ENCODE measurements around the gene CRYBG3.
"Not testable (repeated sequence)": the region's sequence is repeated elsewhere in the genome, so short reads cannot be mapped to it uniquely, and the experiment has no call there.

The CRYBG3 gene

GRCh38 chr3:97892852-97893251, 71.0 kb downstream of the CRYBG3 start:
- H3K4me1 Mint-ChIP-seq (ENCODE audit: low read depth), result no peaks in the 10 kb centered on the region
- no peaks in the 10 kb centered on the region for H3K9me3 Mint-ChIP-seq
- H3K36me3 Mint-ChIP-seq (ENCODE audit: low read depth), result peaks cover 8% of the 10 kb centered on the region
- H3K4me3 Mint-ChIP-seq, result no peak overlapping the region
- H3K27me3 Mint-ChIP-seq (ENCODE audit: low read depth), result no peaks in the 10 kb centered on the region
- no peak overlapping the region for H3K27ac Mint-ChIP-seq
- no peak for DNase-seq (ENCODE audit: low spot score)

DNA sequence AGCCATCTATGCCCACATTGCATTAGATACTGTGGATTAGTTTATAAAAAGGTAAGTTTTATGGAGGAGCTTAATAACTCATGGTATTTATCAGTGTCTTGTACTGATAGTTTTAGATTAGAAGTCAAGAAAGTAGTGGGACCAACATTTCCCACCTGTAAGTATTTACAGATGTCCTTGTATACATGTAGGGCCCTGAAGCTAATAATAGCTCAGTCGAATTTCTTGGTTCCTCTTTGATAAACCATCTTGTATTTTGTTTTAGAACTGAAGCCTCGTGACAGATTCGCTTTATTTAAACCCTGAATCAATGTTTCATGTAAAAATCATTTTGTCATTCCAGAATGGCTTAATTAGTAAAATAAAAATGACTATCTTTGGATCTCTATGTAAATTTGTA, 73.4 kb downstream of the CRYBG3 start:
- Mint-ChIP-seq H3K4me3 (no peak overlapping the region), H3K4me1 (ENCODE audit: low read depth) (no peaks in the 10 kb centered on the region), H3K27me3 (ENCODE audit: low read depth) (no peaks in the 10 kb centered on the region), H3K9me3 (no peaks in the 10 kb centered on the region), H3K27ac (no peak overlapping the region), H3K36me3 (ENCODE audit: low read depth) (peaks cover 11% of the 10 kb centered on the region)
- no peak for DNase-seq (ENCODE audit: low spot score)

DNA sequence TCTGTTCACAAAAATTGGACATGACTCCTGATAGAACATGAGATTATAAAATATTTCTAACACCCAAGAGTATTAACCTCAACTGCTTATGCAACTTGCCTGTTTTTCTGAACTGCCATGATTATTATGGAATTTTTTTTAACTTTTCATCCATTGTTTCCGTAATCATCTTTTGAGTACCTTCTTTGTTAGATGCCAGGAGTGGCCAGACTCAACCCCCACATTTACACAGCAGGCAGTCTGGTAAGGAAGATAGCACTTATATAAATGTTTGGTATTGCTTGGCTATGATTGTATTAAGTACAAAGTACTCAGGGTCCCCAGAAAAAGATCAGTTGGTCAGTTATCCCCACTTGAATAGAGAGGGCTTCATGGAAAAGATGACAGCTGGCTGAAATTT, 74.3 kb downstream of the CRYBG3 start:
- Mint-ChIP-seq H3K4me3 (no peak overlapping the region), H3K27me3 (ENCODE audit: low read depth) (no peaks in the 10 kb centered on the region), H3K9me3 (no peaks in the 10 kb centered on the region), H3K36me3 (ENCODE audit: low read depth) (peaks cover 13% of the 10 kb centered on the region), H3K27ac (no peak overlapping the region), H3K4me1 (ENCODE audit: low read depth) (peaks cover 2% of the 10 kb centered on the region)
- no peak for DNase-seq (ENCODE audit: low spot score)

GRCh38 chr3:97896547-97896946, 74.7 kb downstream of the CRYBG3 start:
- Mint-ChIP-seq H3K4me3 (no peak overlapping the region), H3K27me3 (ENCODE audit: low read depth) (no peaks in the 10 kb centered on the region), H3K4me1 (ENCODE audit: low read depth) (peaks cover 2% of the 10 kb centered on the region), H3K9me3 (no peaks in the 10 kb centered on the region), H3K36me3 (ENCODE audit: low read depth) (peaks cover 15% of the 10 kb centered on the region), H3K27ac (no peak overlapping the region)
- no peak for DNase-seq (ENCODE audit: low spot score)

GRCh38 chr3:97899331-97899730, 77.5 kb downstream of the CRYBG3 start:
- no peak for DNase-seq (ENCODE audit: low spot score)
- no peaks in the 10 kb centered on the region for H3K9me3 Mint-ChIP-seq
- H3K36me3 Mint-ChIP-seq (ENCODE audit: low read depth), result peaks cover 15% of the 10 kb centered on the region
- H3K27ac Mint-ChIP-seq, result no peak overlapping the region
- H3K4me1 Mint-ChIP-seq (ENCODE audit: low read depth), result peaks cover 4% of the 10 kb centered on the region
- no peaks in the 10 kb centered on the region for H3K27me3 Mint-ChIP-seq (ENCODE audit: low read depth)
- no peak overlapping the region for H3K4me3 Mint-ChIP-seq

DNA sequence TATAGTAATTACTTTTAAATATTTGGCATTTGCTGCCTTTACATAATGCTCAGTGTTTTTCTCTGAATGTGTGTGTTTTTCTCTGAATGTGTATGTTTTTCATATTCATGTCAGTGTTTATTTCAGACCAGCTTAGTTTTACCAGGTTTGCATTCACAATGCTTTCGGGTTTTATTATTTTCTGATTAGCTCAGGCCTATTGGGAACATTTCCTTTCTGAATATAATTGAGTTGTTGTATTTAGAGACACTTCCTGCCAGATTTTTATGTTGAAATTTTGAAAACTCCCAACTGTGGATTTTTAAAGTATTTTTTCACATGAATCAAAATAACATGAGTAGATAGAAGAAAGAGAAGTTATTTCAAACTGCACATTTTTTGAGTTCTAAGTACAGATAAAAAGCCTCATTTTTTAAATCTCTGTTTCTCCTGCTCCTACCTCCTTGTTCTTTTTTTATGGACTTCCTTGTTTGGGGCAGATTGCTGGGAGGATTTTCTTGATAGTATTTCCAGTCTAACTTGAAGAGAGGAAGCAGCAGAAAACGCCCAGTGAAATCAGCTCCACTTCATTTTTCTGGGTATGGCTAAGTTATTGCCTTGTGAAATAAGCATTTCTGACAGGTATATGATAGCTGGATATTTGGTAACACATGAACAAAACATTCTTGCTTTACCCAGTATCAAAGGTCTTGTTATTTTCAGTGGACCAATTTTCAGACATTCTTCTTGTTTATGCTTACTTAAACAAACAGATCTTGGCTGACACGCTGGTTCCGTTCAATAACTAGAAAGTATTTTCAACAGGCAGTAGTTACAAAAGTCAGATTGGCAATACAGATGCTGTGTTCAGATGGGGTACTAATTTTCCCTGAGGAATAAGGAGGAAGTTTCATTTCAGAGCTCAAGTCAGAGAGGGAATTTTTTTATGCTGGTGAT, 79.8 kb downstream of the CRYBG3 start:
- DNase-seq (ENCODE audit: low spot score), result no peak
- Mint-ChIP-seq H3K4me3 (no peak overlapping the region), H3K36me3 (ENCODE audit: low read depth) (peaks cover 14% of the 10 kb centered on the region), H3K27me3 (ENCODE audit: low read depth) (no peaks in the 10 kb centered on the region), H3K9me3 (no peaks in the 10 kb centered on the region), H3K27ac (no peak overlapping the region), H3K4me1 (ENCODE audit: low read depth) (peaks cover 4% of the 10 kb centered on the region)

- not testable (repeated sequence) for H3K27me3 Mint-ChIP-seq (ENCODE audit: low read depth); H3K9me3 Mint-ChIP-seq; DNase-seq (ENCODE audit: low spot score); H3K27ac Mint-ChIP-seq
- H3K36me3 Mint-ChIP-seq (ENCODE audit: low read depth), result peaks cover 19% of the 10 kb centered on the region
- H3K4me3 Mint-ChIP-seq, result peak overlapping the region; percentile 81
- peaks cover 22% of the 10 kb centered on the region for H3K4me1 Mint-ChIP-seq (ENCODE audit: low read depth)
Measured at GRCh38 chr3:97909830-97910229, 88.0 kb downstream of the CRYBG3 start.

GRCh38 chr3:97910236-97910831, 88.5 kb downstream of the CRYBG3 start:
- not testable (repeated sequence) for DNase-seq (ENCODE audit: low spot score); H3K9me3 Mint-ChIP-seq; H3K27me3 Mint-ChIP-seq (ENCODE audit: low read depth)
- peaks cover 22% of the 10 kb centered on the region for H3K4me1 Mint-ChIP-seq (ENCODE audit: low read depth)
- H3K4me3 Mint-ChIP-seq, result peak overlapping the region; percentile 81
- H3K27ac Mint-ChIP-seq, result peak overlapping the region; percentile 74
- peaks cover 19% of the 10 kb centered on the region for H3K36me3 Mint-ChIP-seq (ENCODE audit: low read depth)

- Mint-ChIP-seq H3K9me3 (peaks cover 5% of the 10 kb centered on the region), H3K27ac (peak overlapping the region; percentile 74), H3K4me1 (ENCODE audit: low read depth) (peaks cover 22% of the 10 kb centered on the region), H3K4me3 (peak overlapping the region; percentile 81), H3K36me3 (ENCODE audit: low read depth) (peaks cover 21% of the 10 kb centered on the region), H3K27me3 (ENCODE audit: low read depth) (no peaks in the 10 kb centered on the region)
- DNase-seq (ENCODE audit: low spot score), result peak; percentile 10
Measured at GRCh38 chr3:97910931-97911351, 89.1 kb downstream of the CRYBG3 start.

DNA sequence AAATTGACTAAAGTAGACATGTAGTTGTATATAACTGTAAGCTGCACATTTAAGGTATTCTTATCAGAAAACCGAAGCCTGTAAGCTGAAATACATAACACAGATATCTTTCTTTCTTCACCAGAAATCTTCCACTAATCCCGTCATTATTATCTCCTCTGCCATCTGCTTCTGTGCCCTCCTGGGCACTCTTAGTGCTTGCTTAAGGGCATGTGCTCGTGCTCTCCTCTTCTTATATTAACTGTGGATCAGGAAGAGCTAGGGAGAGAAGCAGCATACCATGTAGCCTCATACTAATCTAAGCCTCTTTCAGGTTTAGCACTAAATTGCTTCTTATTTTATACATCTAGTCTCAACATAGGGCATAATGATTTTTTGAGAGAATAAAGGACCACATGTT, 89.6 kb downstream of the CRYBG3 start:
- no peaks in the 10 kb centered on the region for H3K27me3 Mint-ChIP-seq (ENCODE audit: low read depth)
- H3K4me1 Mint-ChIP-seq (ENCODE audit: low read depth), result peaks cover 22% of the 10 kb centered on the region
- peak overlapping the region; percentile 74 for H3K27ac Mint-ChIP-seq
- peaks cover 5% of the 10 kb centered on the region for H3K9me3 Mint-ChIP-seq
- H3K36me3 Mint-ChIP-seq (ENCODE audit: low read depth), result peaks cover 24% of the 10 kb centered on the region
- no peak for DNase-seq (ENCODE audit: low spot score)
- peak overlapping the region; percentile 81 for H3K4me3 Mint-ChIP-seq

- peaks cover 36% of the 10 kb centered on the region for H3K36me3 Mint-ChIP-seq (ENCODE audit: low read depth)
- no peak overlapping the region for H3K4me3 Mint-ChIP-seq
- no peak for DNase-seq (ENCODE audit: low spot score)
- H3K9me3 Mint-ChIP-seq, result no peaks in the 10 kb centered on the region
- no peak overlapping the region for H3K27ac Mint-ChIP-seq
- no peaks in the 10 kb centered on the region for H3K27me3 Mint-ChIP-seq (ENCODE audit: low read depth)
- peaks cover 24% of the 10 kb centered on the region for H3K4me1 Mint-ChIP-seq (ENCODE audit: low read depth)
Measured at GRCh38 chr3:97914388-97914787, 92.6 kb downstream of the CRYBG3 start.

GRCh38 chr3:97916576-97916975, 94.8 kb downstream of the CRYBG3 start:
- H3K4me3 Mint-ChIP-seq, result no peak overlapping the region
- DNase-seq (ENCODE audit: low spot score), result no peak
- peaks cover 43% of the 10 kb centered on the region for H3K36me3 Mint-ChIP-seq (ENCODE audit: low read depth)
- no peaks in the 10 kb centered on the region for H3K9me3 Mint-ChIP-seq
- H3K4me1 Mint-ChIP-seq (ENCODE audit: low read depth), result peaks cover 14% of the 10 kb centered on the region
- no peaks in the 10 kb centered on the region for H3K27me3 Mint-ChIP-seq (ENCODE audit: low read depth)
- H3K27ac Mint-ChIP-seq, result no peak overlapping the region

GRCh38 chr3:97917813-97918536, 96.2 kb downstream of the CRYBG3 start:
- no peak overlapping the region for H3K4me3 Mint-ChIP-seq
- H3K4me1 Mint-ChIP-seq (ENCODE audit: low read depth), result peaks cover 9% of the 10 kb centered on the region
- no peak overlapping the region for H3K27ac Mint-ChIP-seq
- no peaks in the 10 kb centered on the region for H3K9me3 Mint-ChIP-seq
- H3K36me3 Mint-ChIP-seq (ENCODE audit: low read depth), result peaks cover 49% of the 10 kb centered on the region
- no peaks in the 10 kb centered on the region for H3K27me3 Mint-ChIP-seq (ENCODE audit: low read depth)
- no peak for DNase-seq (ENCODE audit: low spot score)

DNA sequence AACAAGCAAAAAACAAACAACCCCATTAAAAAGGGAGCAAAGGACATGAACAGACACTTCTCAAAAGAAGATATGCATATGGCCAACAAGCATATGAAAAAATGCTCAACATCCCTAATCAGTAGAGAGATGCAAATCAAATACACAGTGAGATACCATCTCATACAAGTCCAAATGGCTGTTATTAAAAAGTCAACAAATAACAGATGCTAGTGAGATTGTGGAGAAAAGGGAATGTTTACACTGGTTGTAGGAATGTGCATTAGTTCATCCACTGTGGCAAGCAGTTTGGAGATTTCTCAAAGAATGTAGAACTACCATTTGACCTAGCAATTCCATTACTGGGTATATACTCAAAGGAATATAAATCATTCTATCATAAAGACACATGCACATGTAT, 105.9 kb downstream of the CRYBG3 start:
- H3K9me3 Mint-ChIP-seq, result no peaks in the 10 kb centered on the region
- H3K36me3 Mint-ChIP-seq (ENCODE audit: low read depth), result peaks cover 28% of the 10 kb centered on the region
- DNase-seq (ENCODE audit: low spot score), result no peak
- no peaks in the 10 kb centered on the region for H3K4me1 Mint-ChIP-seq (ENCODE audit: low read depth)
- H3K27me3 Mint-ChIP-seq (ENCODE audit: low read depth), result no peaks in the 10 kb centered on the region
- no peak overlapping the region for H3K4me3 Mint-ChIP-seq
- no peak overlapping the region for H3K27ac Mint-ChIP-seq
